HG03175 (cell line): ENCODE measurements around the gene TCOF1.
A peak's percentile ranks its signal among the peaks of the same experiment; 100 is the strongest.

Experiments used
- ATAC-seq: cut with Tn5 transposase; IDR thresholded peaks from one replicate; pipeline ENCODE4 v1.9.1; 2021; ENCODE audit warnings: mild to moderate bottlenecking, moderate library complexity; ENCODE audit not compliant: unreplicated experiment

TCOF1 gene

DNA sequence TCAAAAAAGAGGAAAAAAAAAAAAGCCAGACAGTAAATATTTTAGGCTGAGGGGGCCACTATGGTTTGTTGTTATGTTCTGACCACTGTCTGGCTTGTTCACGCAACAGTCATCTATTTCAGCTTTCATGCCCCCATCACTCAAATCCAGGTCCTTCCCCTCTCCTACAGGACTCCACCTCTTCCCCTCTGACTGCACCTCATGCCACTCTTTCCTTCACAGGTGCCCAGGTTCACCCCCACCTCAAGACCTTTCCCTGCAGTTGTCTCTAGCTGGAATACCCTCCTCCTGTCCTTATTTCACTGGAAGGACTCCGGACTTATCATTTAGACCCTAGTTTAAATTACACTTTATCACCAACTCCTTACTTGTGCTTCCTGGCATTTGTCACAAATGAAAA, 88.6 kb downstream of the TCOF1 start:
- ATAC-seq: no peak

DNA sequence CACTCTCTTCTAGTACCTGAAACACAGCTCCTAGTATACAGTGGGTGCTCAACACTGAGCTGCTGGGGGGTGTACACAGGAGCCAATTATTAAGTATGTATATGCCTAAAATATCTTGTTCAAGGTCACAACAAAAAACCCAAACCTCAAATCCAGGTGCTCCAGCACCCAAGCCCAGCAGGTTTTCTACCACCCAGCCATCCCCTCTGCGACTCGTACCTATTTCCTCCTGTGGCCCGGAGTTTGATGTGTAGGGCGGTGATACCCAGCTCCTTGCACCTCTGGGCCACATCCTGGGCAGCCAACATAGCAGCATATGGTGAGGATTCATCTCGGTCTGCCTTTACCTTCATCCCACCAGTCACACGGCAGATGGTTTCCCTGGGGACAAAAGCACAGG, 89.1 kb downstream of the TCOF1 start:
- no peak for ATAC-seq

- no peak for ATAC-seq
Measured at GRCh38 chr5:150447188-150447587, 89.7 kb downstream of the TCOF1 start.

- no peak for ATAC-seq
Measured at GRCh38 chr5:150448334-150448733, 90.8 kb downstream of the TCOF1 start.

- peak; percentile 28 for ATAC-seq
Measured at GRCh38 chr5:150448952-150449516, 91.5 kb downstream of the TCOF1 start.
